Measurements from ENCODE around the gene EIF4B.

DNA sequence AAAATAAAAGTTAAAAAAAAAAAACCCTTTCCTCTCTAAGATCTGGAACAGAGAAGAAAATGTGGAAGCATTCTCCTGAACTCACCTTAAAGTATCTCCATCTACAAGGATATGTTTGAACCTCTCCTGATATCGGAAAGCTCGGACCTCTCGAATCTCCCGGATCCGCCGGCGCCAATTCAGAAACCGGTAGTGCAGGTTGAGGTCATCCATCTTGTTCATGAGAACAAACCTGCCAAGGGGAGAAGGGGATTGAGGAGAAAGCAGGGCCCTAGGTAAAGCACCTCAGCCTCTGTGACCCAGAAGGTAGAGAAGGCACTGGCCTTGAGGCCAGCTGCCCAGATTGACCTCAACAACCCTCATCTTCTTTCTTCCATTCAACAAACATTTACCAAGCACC is 70.8 kb downstream of the EIF4B start:
- TF ChIP-seq POLR2A (IDR thresholded peaks at IDR 0.05): no peak
- TF ChIP-seq, protein P1, sequence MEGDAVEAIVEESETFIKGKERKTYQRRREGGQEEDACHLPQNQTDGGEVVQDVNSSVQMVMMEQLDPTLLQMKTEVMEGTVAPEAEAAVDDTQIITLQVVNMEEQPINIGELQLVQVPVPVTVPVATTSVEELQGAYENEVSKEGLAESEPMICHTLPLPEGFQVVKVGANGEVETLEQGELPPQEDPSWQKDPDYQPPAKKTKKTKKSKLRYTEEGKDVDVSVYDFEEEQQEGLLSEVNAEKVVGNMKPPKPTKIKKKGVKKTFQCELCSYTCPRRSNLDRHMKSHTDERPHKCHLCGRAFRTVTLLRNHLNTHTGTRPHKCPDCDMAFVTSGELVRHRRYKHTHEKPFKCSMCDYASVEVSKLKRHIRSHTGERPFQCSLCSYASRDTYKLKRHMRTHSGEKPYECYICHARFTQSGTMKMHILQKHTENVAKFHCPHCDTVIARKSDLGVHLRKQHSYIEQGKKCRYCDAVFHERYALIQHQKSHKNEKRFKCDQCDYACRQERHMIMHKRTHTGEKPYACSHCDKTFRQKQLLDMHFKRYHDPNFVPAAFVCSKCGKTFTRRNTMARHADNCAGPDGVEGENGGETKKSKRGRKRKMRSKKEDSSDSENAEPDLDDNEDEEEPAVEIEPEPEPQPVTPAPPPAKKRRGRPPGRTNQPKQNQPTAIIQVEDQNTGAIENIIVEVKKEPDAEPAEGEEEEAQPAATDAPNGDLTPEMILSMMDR (IDR thresholded peaks at IDR 0.05): no peak
